ENCODE data around the gene LCN6. TPM values are rescaled to one million over a fixed set of nuclear protein-coding genes. Genes with fewer than 3 reads are reported as not detected.

The LCN6 gene
- polyA plus RNA-seq, 4 donors, result 1.4 to 21.5 (median 2.2) TPM; not detected in 1

DNA sequence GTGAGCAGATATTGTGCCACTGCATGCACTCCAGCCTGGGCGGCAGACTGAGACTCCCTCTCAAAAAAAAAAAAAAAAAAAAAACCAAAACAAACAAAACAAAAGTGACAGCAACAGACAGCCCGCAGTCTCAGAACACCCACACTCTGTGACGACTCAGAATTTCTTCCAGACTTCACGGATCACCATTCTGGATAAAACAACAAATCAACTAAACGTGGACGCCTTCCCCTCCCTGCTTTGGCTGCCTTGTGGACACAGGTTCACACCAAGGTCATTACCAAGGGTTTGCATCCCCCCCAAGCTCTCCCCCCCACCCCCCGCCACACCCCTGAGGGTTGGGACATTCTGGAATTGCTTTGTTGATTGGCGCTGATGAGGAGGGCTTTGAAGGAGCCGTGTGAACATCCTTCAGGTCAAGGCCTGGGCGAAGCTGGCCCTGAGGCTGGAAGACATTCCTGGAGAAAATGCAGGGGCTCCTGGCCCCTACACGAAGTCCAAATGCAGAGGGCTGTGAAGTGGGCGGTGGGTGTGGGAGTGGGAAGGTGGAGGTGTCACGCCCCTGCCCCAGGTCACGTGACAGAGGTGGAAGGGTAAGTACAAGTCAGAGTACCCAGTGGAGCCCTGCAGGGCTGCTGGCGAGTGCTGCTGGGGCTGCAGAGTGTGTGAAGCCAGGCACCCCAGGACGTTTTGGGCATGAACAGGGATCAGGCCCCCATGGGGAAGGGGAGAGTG, 15.7 kb downstream of the LCN6 start:
- Histone ChIP-seq H3K9me3 (ENCODE audit: control insufficient read depth in 2 of 2, insufficient read depth in 1 of 2, low read depth in 1 of 2, low read length in 1 of 2) (no peaks in the 10 kb centered on the region), H3K27me3 (ENCODE audit: control insufficient read depth in 3 of 3, insufficient read depth in 3 of 3, low read length in 3 of 3) (no peaks in the 10 kb centered on the region), H3K27ac (ENCODE audit: low read depth in 1 of 3, low read length in 2 of 3) (no peak overlapping the region), H3K4me3 (ENCODE audit: low read depth in 1 of 3, low read length in 3 of 3) (no peak overlapping the region), H3K36me3 (ENCODE audit: control insufficient read depth in 3 of 3, insufficient read depth in 2 of 3, low read depth in 1 of 3, low read length in 3 of 3) (peaks cover 0 to 7% (median 0%) of the 10 kb centered on the region in 3 donors), H3K4me1 (ENCODE audit: control insufficient read depth in 3 of 3, insufficient read depth in 2 of 3, low read depth in 1 of 3, low read length in 2 of 3) (peaks cover 0 to 8% (median 0%) of the 10 kb centered on the region in 3 donors)
- WGBS, 3 donors, result 64 to 74% (median 72%) methylated on average over 16 of the region's 16 CpGs
- DNase-seq (no peak), FAIRE-seq (no peak)

GRCh38 chr9:136729926-136730325, 18.4 kb downstream of the LCN6 start:
- no peak overlapping the region for H3K27ac ChIP-seq (ENCODE audit: low read depth in 1 of 3, low read length in 2 of 3)
- DNase-seq, result no peak
- no peaks in the 10 kb centered on the region for H3K9me3 ChIP-seq (ENCODE audit: control insufficient read depth in 2 of 2, insufficient read depth in 1 of 2, low read depth in 1 of 2, low read length in 1 of 2)
- H3K4me1 ChIP-seq (ENCODE audit: control insufficient read depth in 3 of 3, insufficient read depth in 2 of 3, low read depth in 1 of 3, low read length in 2 of 3), result peaks cover 0 to 26% (median 3%) of the 10 kb centered on the region in 3 donors
- H3K4me3 ChIP-seq (ENCODE audit: low read depth in 1 of 3, low read length in 3 of 3), result no peak overlapping the region
- 92 to 95% (median 94%) methylated on average over 8 of the region's 8 CpGs for WGBS, 3 donors
- no peaks in the 10 kb centered on the region for H3K27me3 ChIP-seq (ENCODE audit: control insufficient read depth in 3 of 3, insufficient read depth in 3 of 3, low read length in 3 of 3)
- FAIRE-seq, result no peak
- peaks cover 3 to 28% (median 4%) of the 10 kb centered on the region in 3 donors for H3K36me3 ChIP-seq (ENCODE audit: control insufficient read depth in 3 of 3, insufficient read depth in 2 of 3, low read depth in 1 of 3, low read length in 3 of 3)

DNA sequence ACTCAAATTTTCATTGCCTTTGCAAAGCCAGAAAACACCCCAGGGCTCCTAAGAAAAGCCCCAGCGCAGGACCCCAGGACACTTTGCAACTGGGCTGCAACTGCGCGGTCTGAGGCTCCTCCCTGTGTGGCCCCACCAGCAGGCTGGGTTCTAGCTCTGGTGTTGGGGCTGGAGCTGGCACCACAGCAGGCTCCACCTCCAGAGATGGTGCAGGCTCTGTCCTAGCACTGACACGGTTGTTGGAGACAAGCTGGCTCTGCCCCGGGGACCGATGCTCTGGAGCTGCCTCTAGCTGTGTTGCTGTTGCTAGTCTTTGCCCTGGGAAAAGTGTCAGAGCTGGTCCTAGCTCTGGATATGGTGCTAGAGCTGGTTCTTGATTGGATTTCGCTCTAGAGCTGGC, 19.2 kb downstream of the LCN6 start:
- H3K4me3 ChIP-seq (ENCODE audit: low read depth in 1 of 3, low read length in 3 of 3), result peak overlapping the region in 1 of 3 donors; percentile 72
- WGBS, 3 donors, result 64 to 84% (median 82%) methylated on average over 7 of the region's 7 CpGs
- no peaks in the 10 kb centered on the region for H3K27me3 ChIP-seq (ENCODE audit: control insufficient read depth in 3 of 3, insufficient read depth in 3 of 3, low read length in 3 of 3)
- DNase-seq, result no peak
- H3K36me3 ChIP-seq (ENCODE audit: control insufficient read depth in 3 of 3, insufficient read depth in 2 of 3, low read depth in 1 of 3, low read length in 3 of 3), result peaks cover 7 to 36% (median 8%) of the 10 kb centered on the region in 3 donors
- no peak overlapping the region for H3K27ac ChIP-seq (ENCODE audit: low read depth in 1 of 3, low read length in 2 of 3)
- peaks cover 0 to 33% (median 3%) of the 10 kb centered on the region in 3 donors for H3K4me1 ChIP-seq (ENCODE audit: control insufficient read depth in 3 of 3, insufficient read depth in 2 of 3, low read depth in 1 of 3, low read length in 2 of 3)
- FAIRE-seq, result no peak
- H3K9me3 ChIP-seq (ENCODE audit: control insufficient read depth in 2 of 2, insufficient read depth in 1 of 2, low read depth in 1 of 2, low read length in 1 of 2), result no peaks in the 10 kb centered on the region

- peak overlapping the region; percentile 42 to 88 (median 72) for H3K4me3 ChIP-seq (ENCODE audit: low read depth in 1 of 3, low read length in 3 of 3)
- 2 to 5% (median 3%) methylated on average over 28 to 53 of the region's 53 CpGs for WGBS, 3 donors
- H3K36me3 ChIP-seq (ENCODE audit: control insufficient read depth in 3 of 3, insufficient read depth in 2 of 3, low read depth in 1 of 3, low read length in 3 of 3), result peaks cover 7 to 41% (median 13%) of the 10 kb centered on the region in 3 donors
- H3K4me1 ChIP-seq (ENCODE audit: control insufficient read depth in 3 of 3, insufficient read depth in 2 of 3, low read depth in 1 of 3, low read length in 2 of 3), result peaks cover 0 to 36% (median 3%) of the 10 kb centered on the region in 3 donors
- H3K9me3 ChIP-seq (ENCODE audit: control insufficient read depth in 2 of 2, insufficient read depth in 1 of 2, low read depth in 1 of 2, low read length in 1 of 2), result no peaks in the 10 kb centered on the region
- peak in 1 of 2 donors; percentile 67 for DNase-seq
- H3K27ac ChIP-seq (ENCODE audit: low read depth in 1 of 3, low read length in 2 of 3), result peak overlapping the region in 1 of 3 donors; percentile 44
- FAIRE-seq, result no peak
- no peaks in the 10 kb centered on the region for H3K27me3 ChIP-seq (ENCODE audit: control insufficient read depth in 3 of 3, insufficient read depth in 3 of 3, low read length in 3 of 3)
Measured at GRCh38 chr9:136728548-136729123, 19.7 kb downstream of the LCN6 start.

- WGBS, 3 donors, result 0% methylated on average over 37 to 66 of the region's 66 CpGs
- H3K4me3 ChIP-seq (ENCODE audit: low read depth in 1 of 3, low read length in 3 of 3), result peak overlapping the region; percentile 72 to 90 (median 88)
- peaks cover 7 to 46% (median 18%) of the 10 kb centered on the region in 3 donors for H3K36me3 ChIP-seq (ENCODE audit: control insufficient read depth in 3 of 3, insufficient read depth in 2 of 3, low read depth in 1 of 3, low read length in 3 of 3)
- peaks cover 0 to 36% (median 3%) of the 10 kb centered on the region in 3 donors for H3K4me1 ChIP-seq (ENCODE audit: control insufficient read depth in 3 of 3, insufficient read depth in 2 of 3, low read depth in 1 of 3, low read length in 2 of 3)
- no peaks in the 10 kb centered on the region for H3K9me3 ChIP-seq (ENCODE audit: control insufficient read depth in 2 of 2, insufficient read depth in 1 of 2, low read depth in 1 of 2, low read length in 1 of 2)
- peak; percentile 77 to 96 for DNase-seq
- H3K27ac ChIP-seq (ENCODE audit: low read depth in 1 of 3, low read length in 2 of 3), result peak overlapping the region in 2 of 3 donors; percentile 55 to 65
- no peak for FAIRE-seq
- H3K27me3 ChIP-seq (ENCODE audit: control insufficient read depth in 3 of 3, insufficient read depth in 3 of 3, low read length in 3 of 3), result no peaks in the 10 kb centered on the region
Measured at GRCh38 chr9:136728080-136728547, 20.2 kb downstream of the LCN6 start.

GRCh38 chr9:136726631-136727191, 21.6 kb downstream of the LCN6 start:
- Histone ChIP-seq H3K9me3 (ENCODE audit: control insufficient read depth in 2 of 2, insufficient read depth in 1 of 2, low read depth in 1 of 2, low read length in 1 of 2) (no peaks in the 10 kb centered on the region), H3K27me3 (ENCODE audit: control insufficient read depth in 3 of 3, insufficient read depth in 3 of 3, low read length in 3 of 3) (no peaks in the 10 kb centered on the region), H3K27ac (ENCODE audit: low read depth in 1 of 3, low read length in 2 of 3) (peak overlapping the region in 2 of 3 donors; percentile 23 to 24), H3K4me1 (ENCODE audit: control insufficient read depth in 3 of 3, insufficient read depth in 2 of 3, low read depth in 1 of 3, low read length in 2 of 3) (peaks cover 0 to 48% (median 3%) of the 10 kb centered on the region in 3 donors), H3K36me3 (ENCODE audit: control insufficient read depth in 3 of 3, insufficient read depth in 2 of 3, low read depth in 1 of 3, low read length in 3 of 3) (peaks cover 10 to 60% (median 20%) of the 10 kb centered on the region in 3 donors), H3K4me3 (ENCODE audit: low read depth in 1 of 3, low read length in 3 of 3) (peak overlapping the region in 2 of 3 donors; percentile 72 to 88)
- DNase-seq (peak; percentile 72 to 73), FAIRE-seq (no peak)
- WGBS, 3 donors, result 11 to 16% (median 11%) methylated on average over 18 of the region's 18 CpGs

GRCh38 chr9:136726118-136726517, 22.2 kb downstream of the LCN6 start:
- no peaks in the 10 kb centered on the region for H3K9me3 ChIP-seq (ENCODE audit: control insufficient read depth in 2 of 2, insufficient read depth in 1 of 2, low read depth in 1 of 2, low read length in 1 of 2)
- H3K4me1 ChIP-seq (ENCODE audit: control insufficient read depth in 3 of 3, insufficient read depth in 2 of 3, low read depth in 1 of 3, low read length in 2 of 3), result peaks cover 0 to 50% (median 3%) of the 10 kb centered on the region in 3 donors
- peak overlapping the region in 1 of 3 donors; percentile 23 for H3K27ac ChIP-seq (ENCODE audit: low read depth in 1 of 3, low read length in 2 of 3)
- H3K27me3 ChIP-seq (ENCODE audit: control insufficient read depth in 3 of 3, insufficient read depth in 3 of 3, low read length in 3 of 3), result no peaks in the 10 kb centered on the region
- peaks cover 10 to 66% (median 20%) of the 10 kb centered on the region in 3 donors for H3K36me3 ChIP-seq (ENCODE audit: control insufficient read depth in 3 of 3, insufficient read depth in 2 of 3, low read depth in 1 of 3, low read length in 3 of 3)
- no peak for FAIRE-seq
- DNase-seq, result no peak
- WGBS, 3 donors, result 37 to 60% (median 58%) methylated on average over 16 of the region's 16 CpGs
- H3K4me3 ChIP-seq (ENCODE audit: low read depth in 1 of 3, low read length in 3 of 3), result peak overlapping the region in 2 of 3 donors; percentile 72 to 88

- H3K27me3 ChIP-seq (ENCODE audit: control insufficient read depth in 3 of 3, insufficient read depth in 3 of 3, low read length in 3 of 3), result no peaks in the 10 kb centered on the region
- peaks cover 0 to 55% (median 3%) of the 10 kb centered on the region in 3 donors for H3K4me1 ChIP-seq (ENCODE audit: control insufficient read depth in 3 of 3, insufficient read depth in 2 of 3, low read depth in 1 of 3, low read length in 2 of 3)
- FAIRE-seq (no peak), DNase-seq (peak in 1 of 2 donors; percentile 49)
- no peak overlapping the region for H3K27ac ChIP-seq (ENCODE audit: low read depth in 1 of 3, low read length in 2 of 3)
- no peaks in the 10 kb centered on the region for H3K9me3 ChIP-seq (ENCODE audit: control insufficient read depth in 2 of 2, insufficient read depth in 1 of 2, low read depth in 1 of 2, low read length in 1 of 2)
- peaks cover 10 to 71% (median 20%) of the 10 kb centered on the region in 3 donors for H3K36me3 ChIP-seq (ENCODE audit: control insufficient read depth in 3 of 3, insufficient read depth in 2 of 3, low read depth in 1 of 3, low read length in 3 of 3)
- H3K4me3 ChIP-seq (ENCODE audit: low read depth in 1 of 3, low read length in 3 of 3), result peak overlapping the region in 1 of 3 donors; percentile 72
- WGBS, 3 donors, result 61 to 75% (median 68%) methylated on average over 10 of the region's 10 CpGs
Measured at GRCh38 chr9:136725612-136726011, 22.7 kb downstream of the LCN6 start.

Data from small intestine (tissue), 7 donors.